Gastrocnemius medialis (tissue), 4 donors: ENCODE data around the gene FOLR3. TPM values are rescaled to one million over a fixed set of nuclear protein-coding genes. Genes with fewer than 3 reads are reported as not detected.

Experiments
- ATAC-seq, 2 donors: fragments of 150-250 bp; one replicate each; pipeline ENCODE4 v1.9.1; 2016
- DNase-seq, 2 donors: peaks; one replicate each; pipeline ENCODE4 v3.0.0-alpha.2; 2019
- H3K27ac ChIP-seq, 4 donors: fragments of 200-600 bp; sonication (generic); 1 replicate in 1 of 4; 2 replicates in 3 of 4; pipeline ENCODE4 v1.5.1; 2016 to 2018; ENCODE audit warnings: mild to moderate bottlenecking in 2 of 4, moderate library complexity in 1 of 4
- H3K27me3 ChIP-seq, 3 donors: fragments of 200-600 bp; sonication (generic) in 2 of 3; 1 replicate in 1 of 3; 2 replicates in 2 of 3; pipeline versions ENCODE4 v1.5.1 to v1.6.0; 2016 to 2019; ENCODE audit warnings: mild to moderate bottlenecking in 1 of 3, moderate library complexity in 1 of 3
- H3K36me3 ChIP-seq, 2 donors: fragments of 200-600 bp; sonication (generic) in 1 of 2; one replicate each; pipeline ENCODE4 v1.5.1; 2017 to 2018
- H3K4me1 ChIP-seq, 2 donors: fragments of 200-600 bp; sonication (generic) in 1 of 2; one replicate each; pipeline ENCODE4 v1.5.1; 2016 to 2017; ENCODE audit warnings: mild to moderate bottlenecking in 2 of 2
- H3K4me3 ChIP-seq, 4 donors: fragments of 200-600 bp; sonication (generic) in 3 of 4; 1 replicate in 1 of 4; 2 replicates in 3 of 4; pipeline ENCODE4 v1.5.1; 2016 to 2019; ENCODE audit warnings: mild to moderate bottlenecking in 2 of 4
- H3K9me3 ChIP-seq, 3 donors: fragments of 200-600 bp; sonication (generic) in 2 of 3; 1 replicate in 1 of 3; 2 replicates in 2 of 3; pipeline ENCODE4 v1.5.1; 2016 to 2019
- CTCF ChIP-seq, 5 experiments: fragments of 450-650 bp in 3 of 5; fragments of 200-600 bp in 2 of 5; sonication (generic) in 2 of 5; IDR thresholded peaks in 4 of 5; conservative IDR thresholded peaks in 1 of 5; 1 replicate in 4 of 5; 2 replicates in 1 of 5; pipeline ENCODE4 v1.5.1; 2016 to 2019; ENCODE audit warnings: antibody characterized with exemption in 5 of 5, mild to moderate bottlenecking in 3 of 5, moderate library complexity in 3 of 5
- POLR2A ChIP-seq, 2 donors: fragments of 450-650 bp; IDR thresholded peaks; one replicate each; pipeline ENCODE4 v1.6.1; 2017; ENCODE audit warnings: antibody characterized with exemption in 2 of 2, mild to moderate bottlenecking in 2 of 2, moderate library complexity in 2 of 2
- in situ Hi-C, 4 donors: fragments of 200-750 bp; cut with MboI; loops; one replicate each; pipeline versions ENCODE4 v1.15.0 to v1.8.0; 2017; ENCODE audit warnings: low sequenced_read_pairs in 4 of 4
- intact Hi-C: fragments of 100-400 bp; cut with DNase I; formaldehyde crosslinking; loops from one replicate; pipeline ENCODE4 v1.15.1; 2023; ENCODE audit warnings: low total_unique reads
- total RNA-seq, 4 donors: library from RNA; depleted of rRNA; stranded (reverse); fragments of >200 nt; gene quantifications; one replicate each; pipeline versions ENCODE4 v1.1.0 to v1.2.3, GENCODE V29; 2016

The FOLR3 gene
- total RNA-seq, 4 donors from 2014 or later, result 1.1 TPM; not detected in 3

DNA sequence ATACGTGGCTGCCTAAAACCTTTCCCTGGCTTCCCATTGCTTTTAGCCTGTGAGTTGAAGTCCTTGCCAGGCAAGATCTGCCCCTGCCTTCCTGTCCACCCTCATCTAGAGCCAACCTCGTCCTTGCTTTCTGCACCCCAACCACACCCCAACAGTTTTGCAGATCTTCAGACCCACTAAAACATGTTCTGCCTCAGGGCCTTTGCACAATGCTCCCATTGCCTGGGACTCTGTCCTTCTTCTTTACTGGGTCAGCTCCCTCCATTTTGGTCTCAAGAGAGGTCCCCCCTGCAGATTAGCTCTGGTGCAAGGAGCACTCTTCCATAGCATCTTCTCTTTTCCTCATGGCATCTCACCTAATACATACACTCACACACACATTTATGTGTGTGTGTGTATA lies 14.6 kb upstream of the FOLR3 start:
- Histone ChIP-seq H3K4me1 (no peaks in the 10 kb centered on the region), H3K4me3 (no peak overlapping the region), H3K36me3 (no peaks in the 10 kb centered on the region), H3K27ac (no peak overlapping the region), H3K27me3 (peaks cover 0 to 5% (median 0%) of the 10 kb centered on the region in 3 donors), H3K9me3 (no peaks in the 10 kb centered on the region)
- ATAC-seq (no peak), DNase-seq (no peak)
- intact Hi-C loops (no loop called here), in situ Hi-C loops (no loop called here)
- TF ChIP-seq POLR2A (IDR thresholded peaks at IDR 0.05), result no peak
- no peak for TF ChIP-seq CTCF (IDR thresholded peaks at IDR 0.05 in 4 of 5, conservative IDR thresholded peaks at IDR 0.05 in 1 of 5)

GRCh38 chr11:72122607-72123006 lies 12.9 kb upstream of the FOLR3 start:
- TF ChIP-seq CTCF (IDR thresholded peaks at IDR 0.05 in 4 of 5, conservative IDR thresholded peaks at IDR 0.05 in 1 of 5) (no peak), POLR2A (IDR thresholded peaks at IDR 0.05) (no peak)
- intact Hi-C loops (no loop called here), in situ Hi-C loops (no loop called here)

DNA sequence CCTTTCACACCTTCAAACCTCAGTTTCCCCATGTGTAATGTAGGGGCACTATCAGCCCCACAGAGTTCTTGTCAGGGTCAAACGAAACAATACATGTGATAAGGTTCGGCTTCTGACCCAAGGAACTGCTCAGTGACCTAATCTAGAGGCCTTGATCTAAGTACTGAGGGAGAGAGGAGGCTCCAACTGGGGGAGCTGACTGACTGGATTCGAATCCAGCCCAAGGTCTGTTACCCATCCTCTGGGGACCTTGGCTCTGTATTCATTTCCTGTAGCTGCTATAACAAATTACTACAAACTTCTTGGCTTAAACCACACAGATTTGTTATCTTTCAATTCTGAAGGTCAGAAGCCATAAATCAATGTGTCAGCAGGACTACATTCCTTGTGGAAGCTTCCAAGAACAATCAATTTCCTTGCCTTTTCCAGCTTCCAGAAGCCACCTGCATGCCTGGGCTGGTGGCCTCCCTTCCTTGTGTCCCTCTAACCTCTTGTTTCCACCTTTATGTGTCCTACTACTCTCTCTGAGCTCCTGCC lies 12.3 kb upstream of the FOLR3 start:
- in situ Hi-C loops (no loop called here), intact Hi-C loops (no loop called here)
- H3K4me1 ChIP-seq, result no peaks in the 10 kb centered on the region
- TF ChIP-seq POLR2A (IDR thresholded peaks at IDR 0.05), result no peak
- TF ChIP-seq CTCF (IDR thresholded peaks at IDR 0.05 in 4 of 5, conservative IDR thresholded peaks at IDR 0.05 in 1 of 5), result no peak
- H3K27me3 ChIP-seq, result peaks cover 0 to 5% (median 0%) of the 10 kb centered on the region in 3 donors
- DNase-seq (no peak), ATAC-seq (no peak)
- H3K9me3 ChIP-seq, result no peaks in the 10 kb centered on the region
- no peak overlapping the region for H3K27ac ChIP-seq
- no peaks in the 10 kb centered on the region for H3K36me3 ChIP-seq
- no peak overlapping the region for H3K4me3 ChIP-seq

More at GRCh38 chr11:72122607-72123006, 12.9 kb upstream of the FOLR3 start:
- DNase-seq (no peak), ATAC-seq (no peak)
- Histone ChIP-seq H3K4me1 (no peaks in the 10 kb centered on the region), H3K27me3 (peaks cover 0 to 5% (median 0%) of the 10 kb centered on the region in 3 donors), H3K36me3 (no peaks in the 10 kb centered on the region), H3K27ac (no peak overlapping the region), H3K4me3 (no peak overlapping the region), H3K9me3 (no peaks in the 10 kb centered on the region)

DNA sequence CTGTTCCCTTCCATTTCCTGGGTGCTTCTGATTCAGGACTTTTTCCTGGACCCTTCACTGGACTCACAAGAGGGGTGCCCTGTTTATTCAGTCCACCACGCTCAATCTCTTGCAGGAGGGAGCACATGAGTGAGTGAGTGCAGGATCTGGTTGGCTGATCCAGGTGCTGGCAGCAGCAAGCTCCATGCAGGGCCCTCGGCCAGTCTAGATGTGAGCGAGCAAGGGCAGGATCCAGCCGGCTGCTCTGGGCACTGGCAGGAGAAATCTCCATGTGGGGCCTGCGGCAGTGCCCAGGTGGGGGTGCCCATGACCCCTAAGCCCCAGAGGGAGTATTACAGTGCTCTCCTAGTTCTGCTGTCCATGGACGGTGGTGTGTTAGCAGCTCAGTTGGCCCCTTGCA lies 11.5 kb upstream of the FOLR3 start:
- Histone ChIP-seq H3K27ac (no peak overlapping the region), H3K4me1 (no peaks in the 10 kb centered on the region), H3K4me3 (no peak overlapping the region), H3K36me3 (no peaks in the 10 kb centered on the region), H3K9me3 (no peaks in the 10 kb centered on the region), H3K27me3 (peaks cover 0 to 5% (median 0%) of the 10 kb centered on the region in 3 donors)
- intact Hi-C loops, result no loop called here
- DNase-seq, result no peak
- in situ Hi-C loops, result no loop called here
- no peak for ATAC-seq
- TF ChIP-seq POLR2A (IDR thresholded peaks at IDR 0.05) (no peak), CTCF (IDR thresholded peaks at IDR 0.05 in 4 of 5, conservative IDR thresholded peaks at IDR 0.05 in 1 of 5) (no peak)

GRCh38 chr11:72125956-72126355 lies 9.6 kb upstream of the FOLR3 start:
- no peak for DNase-seq
- no peaks in the 10 kb centered on the region for H3K36me3 ChIP-seq
- no peaks in the 10 kb centered on the region for H3K4me1 ChIP-seq
- H3K27ac ChIP-seq, result no peak overlapping the region
- ATAC-seq, result no peak
- H3K9me3 ChIP-seq, result no peaks in the 10 kb centered on the region
- H3K4me3 ChIP-seq, result no peak overlapping the region
- no peak for TF ChIP-seq POLR2A (IDR thresholded peaks at IDR 0.05)
- no peak for TF ChIP-seq CTCF (IDR thresholded peaks at IDR 0.05 in 4 of 5, conservative IDR thresholded peaks at IDR 0.05 in 1 of 5)
- intact Hi-C loops (no loop called here), in situ Hi-C loops (no loop called here)
- H3K27me3 ChIP-seq, result no peaks in the 10 kb centered on the region
